Measurements from ENCODE around the gene PPP4C.

The PPP4C gene

DNA sequence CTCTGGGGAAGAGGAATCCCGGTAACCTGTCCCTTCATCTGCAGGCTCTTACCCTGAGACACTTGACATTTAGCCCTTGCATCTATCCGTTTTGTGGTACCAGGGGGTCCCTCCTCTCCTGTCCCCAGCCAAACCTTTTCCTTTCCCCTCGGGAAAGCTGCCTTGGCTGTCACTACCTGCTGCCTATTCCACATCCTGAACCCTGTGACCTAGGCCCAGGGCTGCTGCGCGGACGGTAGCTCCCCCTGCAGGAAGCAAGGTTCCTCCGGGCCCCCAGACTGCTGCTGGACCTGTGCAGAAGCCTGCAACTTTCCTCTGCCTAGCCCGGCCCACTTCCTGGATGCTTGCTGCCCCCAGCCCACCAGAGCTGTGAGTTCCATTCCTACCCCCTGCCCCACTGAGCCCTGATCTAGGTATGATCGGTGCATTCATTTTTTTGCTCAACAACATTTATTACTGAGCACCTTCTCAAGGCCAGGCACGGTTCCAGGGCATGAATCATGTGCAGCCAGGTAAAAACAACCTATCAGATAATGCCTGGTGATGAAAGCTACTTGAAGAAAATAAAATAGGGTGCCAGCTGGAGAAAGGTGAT, 20.7 kb upstream of the PPP4C start:
- DNase-seq (ENCODE audit: low read depth in 2 of 2) = peak in 1 of 2 experiments; percentile 47

DNA sequence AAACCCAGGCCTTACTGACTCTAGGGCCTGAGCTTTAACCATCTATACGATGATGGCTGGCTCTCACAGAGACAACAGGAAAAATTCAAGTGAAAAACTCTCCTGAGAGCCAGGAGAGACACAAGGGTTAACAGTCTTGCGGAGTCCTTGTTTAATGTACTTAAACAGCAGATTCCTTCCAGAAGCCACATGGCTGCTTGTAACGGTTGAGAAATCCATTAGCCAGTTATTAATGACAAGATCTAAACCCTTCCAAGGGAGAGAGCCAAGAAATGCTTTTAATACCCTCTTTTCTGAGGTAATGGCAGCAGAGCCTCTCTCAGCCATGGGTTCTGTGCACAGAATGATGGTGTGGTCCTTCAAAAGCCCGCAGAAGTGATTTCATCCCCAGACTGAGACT, 15.4 kb upstream of the PPP4C start:
- no peak for DNase-seq (ENCODE audit: low read depth in 2 of 2)

DNA sequence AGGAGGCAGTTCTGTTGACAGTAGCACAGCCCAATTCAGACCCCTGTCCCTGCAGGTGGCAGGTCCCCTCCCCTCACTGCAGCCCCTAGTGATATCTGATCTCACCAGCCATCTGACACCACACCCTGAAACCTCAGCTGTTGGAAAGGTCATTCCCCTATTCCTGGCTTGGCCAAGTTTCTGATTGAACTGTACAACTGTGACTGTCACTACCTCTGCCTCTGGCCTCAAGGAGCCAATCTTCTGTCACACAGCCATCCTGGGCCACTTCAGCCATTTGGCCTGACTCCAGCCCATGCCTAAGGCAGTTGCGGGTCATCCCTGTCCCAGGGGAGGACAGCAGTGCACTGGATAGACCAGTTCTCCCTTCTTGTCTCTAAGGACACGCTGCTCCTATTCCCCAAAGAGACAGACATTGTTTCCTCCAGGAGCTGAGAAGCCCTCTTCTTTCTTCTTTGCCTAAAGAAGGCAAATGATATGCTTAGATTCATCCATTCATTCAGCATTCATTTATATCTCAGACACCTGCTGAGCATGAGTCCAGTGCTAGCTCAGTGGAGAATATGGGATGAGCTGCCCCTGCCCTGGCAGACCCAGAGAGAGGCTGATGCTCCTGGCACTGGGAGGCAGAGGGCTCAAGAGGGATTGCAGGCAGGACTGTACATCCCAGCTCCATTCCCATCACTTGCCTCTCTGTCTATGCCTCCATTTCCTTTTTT, 14.8 kb upstream of the PPP4C start:
- no peak for DNase-seq (ENCODE audit: low read depth in 2 of 2)

DNA sequence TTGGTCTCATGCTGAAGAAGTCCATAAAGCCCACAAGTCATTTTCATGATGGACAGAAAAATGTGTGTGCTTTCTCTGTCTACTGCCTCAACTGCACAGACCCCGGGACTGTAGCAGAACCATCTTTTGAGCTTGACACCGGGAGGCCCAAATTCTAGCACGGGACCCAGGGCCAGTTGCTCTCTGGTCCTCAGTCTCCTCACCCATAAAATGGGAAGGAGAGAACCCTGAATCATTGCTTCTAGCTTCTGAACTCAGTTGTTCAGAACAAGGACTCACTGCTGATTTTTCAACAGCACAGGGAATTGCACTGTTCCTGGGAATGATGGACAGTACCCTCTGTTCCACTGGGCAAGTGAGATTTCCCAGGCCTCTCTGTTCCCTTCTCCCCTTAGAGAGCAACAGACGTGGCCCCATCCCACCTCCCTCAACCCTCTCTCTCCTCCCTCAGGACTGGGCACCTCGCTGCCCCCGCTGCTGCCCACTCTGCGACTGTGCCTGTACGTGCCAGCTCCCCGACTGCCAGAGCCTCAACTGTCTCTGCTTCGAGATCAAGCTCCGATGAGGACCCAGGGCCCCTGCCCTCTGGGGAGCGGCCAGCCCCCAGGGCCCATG, 12.4 kb upstream of the PPP4C start:
- DNase-seq (ENCODE audit: low read depth in 2 of 2) = no peak

DNA sequence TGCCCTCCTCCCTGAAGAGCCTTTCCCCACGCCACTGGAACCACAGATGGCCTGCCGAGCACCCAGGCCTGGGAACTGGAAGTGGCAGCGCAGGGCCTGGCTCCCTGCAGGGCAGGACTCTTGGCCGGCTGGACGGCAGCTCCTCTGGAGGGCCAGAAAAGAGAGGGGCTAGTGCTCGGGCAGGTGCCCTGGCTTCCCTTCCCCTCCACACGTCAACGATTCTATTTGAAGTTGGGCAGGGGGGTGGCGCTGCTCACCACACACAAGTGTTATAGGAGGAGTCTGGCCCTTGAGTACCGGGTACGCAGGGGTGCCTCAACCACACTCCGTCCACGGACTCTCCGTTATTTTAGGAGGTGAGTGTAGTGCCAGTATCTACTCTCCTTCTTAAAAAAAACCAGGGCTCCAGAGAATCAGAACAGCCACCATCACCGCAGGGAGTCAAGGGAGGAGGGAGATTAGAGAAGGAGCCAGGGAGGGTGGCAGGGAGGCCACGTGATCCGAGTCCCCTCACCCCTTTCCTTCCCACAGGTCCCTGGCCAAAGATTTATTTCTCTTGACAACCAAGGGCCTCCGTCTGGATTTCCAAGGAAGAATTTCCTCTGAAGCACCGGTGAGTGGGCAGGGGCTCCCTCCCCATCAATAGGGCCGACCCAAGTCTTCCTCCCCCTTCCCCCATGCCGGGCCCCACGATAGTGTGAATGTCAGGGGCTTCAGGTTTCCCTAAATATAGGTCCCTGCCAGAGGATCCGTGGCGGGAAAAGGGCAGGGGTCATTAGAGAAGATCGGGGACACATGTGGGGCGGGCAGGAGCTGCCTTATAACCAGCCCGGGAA, 11.7 kb upstream of the PPP4C start:
- DNase-seq (ENCODE audit: low read depth in 2 of 2) = peak; percentile 59 to 72

DNA sequence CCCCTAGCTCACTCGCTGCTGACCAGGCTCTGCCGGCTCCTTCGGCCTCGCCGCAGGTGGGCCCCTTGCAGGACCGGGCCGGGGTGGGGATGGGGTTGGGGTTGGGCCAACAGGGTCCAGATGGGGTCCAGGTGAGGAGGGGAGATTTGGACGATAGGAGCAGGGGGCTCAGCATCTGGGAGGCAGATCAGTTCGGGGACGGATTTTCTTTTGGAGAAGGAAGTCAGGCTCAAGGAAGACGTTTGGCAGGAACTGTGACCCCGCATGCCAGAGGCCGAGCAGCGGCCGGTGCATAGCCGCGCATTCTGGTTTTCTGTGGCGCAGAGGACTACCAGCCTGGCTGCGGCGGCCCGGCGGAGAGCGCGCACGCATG, 11.1 kb upstream of the PPP4C start:
- no peak for DNase-seq (ENCODE audit: low read depth in 2 of 2)

DNA sequence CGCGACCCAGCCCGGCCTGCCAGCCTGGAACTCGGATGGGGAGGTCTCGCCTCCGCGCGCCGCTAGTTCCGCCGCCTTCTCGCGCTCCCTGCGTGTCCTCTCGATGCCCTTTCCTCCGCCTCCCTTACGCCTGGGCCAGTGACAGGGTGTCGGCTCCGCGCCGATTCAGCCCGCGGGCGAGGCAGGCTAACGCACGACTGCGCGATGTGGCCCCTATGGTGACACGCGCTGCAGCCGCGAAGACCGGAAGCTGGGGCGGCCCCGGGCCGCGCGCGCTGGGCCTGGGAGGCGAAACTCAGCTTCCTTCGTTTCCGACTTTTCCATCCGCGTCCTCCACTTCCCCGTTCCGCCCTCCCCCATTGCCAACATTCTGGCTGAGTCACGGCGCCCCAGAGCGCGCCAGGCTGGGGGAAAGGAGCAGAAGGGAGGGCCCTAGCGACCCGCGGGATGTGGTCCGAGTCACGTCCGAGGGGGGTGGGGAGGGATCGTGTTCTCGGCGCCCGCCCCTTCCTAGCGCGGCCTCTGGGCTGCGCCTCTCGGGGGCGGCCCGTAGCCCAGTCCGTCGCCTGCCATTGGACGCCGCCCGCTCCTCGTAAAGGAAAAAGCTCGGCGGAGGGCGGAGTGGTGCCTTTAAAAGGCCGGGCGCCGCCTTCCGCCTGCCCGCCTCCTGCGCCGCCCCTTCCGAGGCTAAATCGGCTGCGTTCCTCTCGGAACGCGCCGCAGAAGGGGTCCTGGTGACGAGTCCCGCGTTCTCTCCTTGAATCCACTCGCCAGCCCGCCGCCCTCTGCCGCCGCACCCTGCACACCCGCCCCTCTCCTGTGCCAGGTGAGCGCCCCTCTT, 10.5 kb upstream of the PPP4C start, which contains the start of gene ALDOA:
Gene ALDOA, plus strand, starts transcription at position 659 of the 841 bp plus-strand sequence. CDS start 1,138 bp downstream, outside the sequence.
- DNase-seq (ENCODE audit: low read depth in 2 of 2) = peak; percentile 93 to 99

DNA sequence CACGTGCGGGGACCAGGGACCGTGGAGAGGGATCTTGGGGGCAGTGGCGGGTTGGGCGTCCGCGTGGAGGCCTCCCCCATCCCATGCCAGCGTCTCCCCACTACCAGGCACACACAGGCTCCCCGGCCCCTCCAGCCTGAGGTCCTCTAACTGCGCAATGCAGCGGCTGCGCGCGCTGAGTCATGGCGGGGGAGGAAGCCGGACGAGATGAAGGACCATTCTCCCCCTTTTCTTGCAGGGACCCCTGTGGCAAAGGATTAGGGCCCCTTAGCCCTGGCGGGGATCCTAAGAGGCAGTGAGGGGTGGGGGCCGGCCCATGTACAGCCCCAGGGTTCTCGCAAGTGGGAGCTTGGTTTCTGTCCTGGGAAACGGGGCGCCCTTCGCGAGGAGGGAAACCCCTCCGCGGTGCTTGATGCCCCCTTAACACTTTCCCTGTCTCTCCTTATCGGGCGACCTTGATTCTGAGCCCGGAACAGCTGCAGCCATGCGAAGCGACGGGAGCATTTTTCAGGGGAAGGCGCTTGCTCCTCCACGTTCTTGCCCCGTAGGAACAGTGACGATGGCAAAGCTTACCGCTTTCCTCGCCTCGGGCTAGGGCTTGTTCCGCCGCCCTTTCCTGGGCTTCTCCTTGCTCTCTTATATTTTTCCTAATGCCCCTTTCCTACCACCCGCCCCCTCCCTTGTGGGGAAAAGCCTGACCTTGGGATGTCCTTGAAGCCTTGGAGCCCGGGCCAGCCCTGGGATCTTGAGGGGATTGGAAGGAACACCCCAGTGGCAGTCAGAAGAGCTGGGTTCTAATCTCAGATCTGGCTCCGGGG, 9.6 kb upstream of the PPP4C start:
- no peak for DNase-seq (ENCODE audit: low read depth in 2 of 2)

DNA sequence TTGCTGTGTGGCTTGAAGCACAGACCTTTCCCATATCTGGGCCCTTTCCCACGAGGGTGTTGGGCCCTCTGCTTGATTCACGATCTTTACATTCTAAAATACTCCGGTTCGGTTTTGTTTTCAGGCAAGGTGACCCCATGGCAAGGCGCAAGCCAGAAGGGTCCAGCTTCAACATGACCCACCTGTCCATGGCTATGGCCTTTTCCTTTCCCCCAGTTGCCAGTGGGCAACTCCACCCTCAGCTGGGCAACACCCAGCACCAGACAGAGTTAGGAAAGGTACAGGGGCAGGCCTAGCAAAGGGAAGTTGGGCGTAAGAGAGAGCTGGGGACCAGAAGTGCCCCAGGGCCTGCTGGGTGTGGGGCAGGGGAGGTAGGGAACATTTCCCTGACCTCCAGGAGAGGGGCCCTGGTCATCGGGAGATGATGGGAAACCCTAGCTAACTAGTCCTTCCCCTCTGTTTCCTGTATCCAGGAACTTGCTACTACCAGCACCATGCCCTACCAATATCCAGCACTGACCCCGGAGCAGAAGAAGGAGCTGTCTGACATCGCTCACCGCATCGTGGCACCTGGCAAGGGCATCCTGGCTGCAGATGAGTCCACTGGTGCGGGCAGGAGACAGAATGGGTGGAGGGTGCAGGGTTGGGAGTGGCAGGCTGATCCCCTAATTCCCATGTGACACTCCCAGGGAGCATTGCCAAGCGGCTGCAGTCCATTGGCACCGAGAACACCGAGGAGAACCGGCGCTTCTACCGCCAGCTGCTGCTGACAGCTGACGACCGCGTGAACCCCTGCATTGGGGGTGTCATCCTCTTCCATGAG, 8.8 kb upstream of the PPP4C start:
- no peak for DNase-seq (ENCODE audit: low read depth in 2 of 2)

DNA sequence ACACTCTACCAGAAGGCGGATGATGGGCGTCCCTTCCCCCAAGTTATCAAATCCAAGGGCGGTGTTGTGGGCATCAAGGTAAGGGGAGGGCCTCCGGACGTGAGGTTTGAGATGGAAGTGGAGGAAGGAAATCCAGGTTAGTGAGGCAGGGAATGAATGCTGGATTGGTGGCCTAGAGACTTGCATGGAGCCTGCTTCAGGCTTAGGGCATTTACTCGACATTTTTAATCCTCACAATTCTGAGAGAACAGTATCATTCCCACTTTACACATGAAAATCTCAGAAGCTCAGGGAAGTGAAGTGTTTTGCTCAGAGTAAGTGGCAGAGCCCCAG, 8.2 kb upstream of the PPP4C start:
- no peak for DNase-seq (ENCODE audit: low read depth in 2 of 2)

DNA sequence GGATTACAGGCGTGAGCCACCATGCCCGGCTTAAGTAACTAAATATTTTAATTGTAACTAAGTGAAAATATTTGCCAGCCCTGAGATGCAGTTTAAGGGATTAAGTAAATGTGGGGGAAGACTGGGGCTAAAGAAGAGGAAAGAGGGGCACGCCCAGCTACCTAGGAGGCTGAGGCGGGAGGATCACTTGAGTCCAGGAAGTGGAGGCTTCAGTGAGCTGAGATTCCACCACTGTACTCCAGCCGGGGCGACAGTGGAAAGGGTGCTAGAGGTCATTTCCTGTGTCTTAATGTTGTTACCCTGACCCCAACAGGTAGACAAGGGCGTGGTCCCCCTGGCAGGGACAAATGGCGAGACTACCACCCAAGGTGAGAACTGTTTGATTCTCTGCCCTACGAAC, 7.5 kb upstream of the PPP4C start:
- no peak for DNase-seq (ENCODE audit: low read depth in 2 of 2)

DNA sequence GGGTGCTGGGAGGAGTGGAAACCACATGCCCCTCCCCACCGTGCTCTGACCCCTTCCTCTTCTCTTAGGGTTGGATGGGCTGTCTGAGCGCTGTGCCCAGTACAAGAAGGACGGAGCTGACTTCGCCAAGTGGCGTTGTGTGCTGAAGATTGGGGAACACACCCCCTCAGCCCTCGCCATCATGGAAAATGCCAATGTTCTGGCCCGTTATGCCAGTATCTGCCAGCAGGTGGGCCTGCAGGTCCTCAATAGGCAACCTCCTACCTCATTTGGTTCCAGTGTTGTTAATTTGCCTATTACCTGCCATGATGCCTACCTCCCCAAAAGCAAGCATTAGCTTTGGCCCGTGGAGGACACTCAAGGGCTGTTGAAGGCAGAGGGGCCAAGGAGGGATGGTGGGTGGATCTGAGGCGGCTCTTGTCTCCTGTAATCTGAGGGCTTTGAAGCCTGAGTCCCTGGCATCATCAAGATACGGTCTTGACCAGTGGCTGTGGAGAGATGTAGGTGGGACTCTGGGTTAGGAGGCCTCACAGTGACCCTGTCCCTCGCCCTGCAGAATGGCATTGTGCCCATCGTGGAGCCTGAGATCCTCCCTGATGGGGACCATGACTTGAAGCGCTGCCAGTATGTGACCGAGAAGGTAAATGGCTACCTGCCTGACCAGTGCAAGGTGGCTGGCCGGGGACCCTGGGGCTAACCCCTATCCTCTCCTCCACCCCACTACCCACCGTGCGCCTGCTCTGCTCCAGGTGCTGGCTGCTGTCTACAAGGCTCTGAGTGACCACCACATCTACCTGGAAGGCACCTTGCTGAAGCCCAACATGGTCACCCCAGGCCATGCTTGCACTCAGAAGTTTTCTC, 6.8 kb upstream of the PPP4C start:
- no peak for DNase-seq (ENCODE audit: low read depth in 2 of 2)

DNA sequence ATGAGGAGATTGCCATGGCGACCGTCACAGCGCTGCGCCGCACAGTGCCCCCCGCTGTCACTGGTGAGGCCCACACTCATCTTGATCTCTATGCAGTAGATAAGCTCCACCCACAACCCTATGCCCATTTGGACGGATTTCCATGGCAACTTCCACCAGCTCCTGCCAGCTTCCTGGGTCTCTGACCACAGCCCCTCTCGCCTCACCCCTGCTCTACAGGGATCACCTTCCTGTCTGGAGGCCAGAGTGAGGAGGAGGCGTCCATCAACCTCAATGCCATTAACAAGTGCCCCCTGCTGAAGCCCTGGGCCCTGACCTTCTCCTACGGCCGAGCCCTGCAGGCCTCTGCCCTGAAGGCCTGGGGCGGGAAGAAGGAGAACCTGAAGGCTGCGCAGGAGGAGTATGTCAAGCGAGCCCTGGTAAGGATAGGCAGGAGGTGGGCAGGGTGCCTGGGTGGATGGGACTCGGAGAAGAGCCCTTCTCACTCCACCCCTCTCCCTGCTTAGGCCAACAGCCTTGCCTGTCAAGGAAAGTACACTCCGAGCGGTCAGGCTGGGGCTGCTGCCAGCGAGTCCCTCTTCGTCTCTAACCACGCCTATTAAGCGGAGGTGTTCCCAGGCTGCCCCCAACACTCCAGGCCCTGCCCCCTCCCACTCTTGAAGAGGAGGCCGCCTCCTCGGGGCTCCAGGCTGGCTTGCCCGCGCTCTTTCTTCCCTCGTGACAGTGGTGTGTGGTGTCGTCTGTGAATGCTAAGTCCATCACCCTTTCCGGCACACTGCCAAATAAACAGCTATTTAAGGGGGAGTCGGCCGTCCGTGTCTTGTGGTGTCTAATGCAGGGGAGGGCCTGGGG, 6.0 kb upstream of the PPP4C start:
- no peak for DNase-seq (ENCODE audit: low read depth in 2 of 2)

DNA sequence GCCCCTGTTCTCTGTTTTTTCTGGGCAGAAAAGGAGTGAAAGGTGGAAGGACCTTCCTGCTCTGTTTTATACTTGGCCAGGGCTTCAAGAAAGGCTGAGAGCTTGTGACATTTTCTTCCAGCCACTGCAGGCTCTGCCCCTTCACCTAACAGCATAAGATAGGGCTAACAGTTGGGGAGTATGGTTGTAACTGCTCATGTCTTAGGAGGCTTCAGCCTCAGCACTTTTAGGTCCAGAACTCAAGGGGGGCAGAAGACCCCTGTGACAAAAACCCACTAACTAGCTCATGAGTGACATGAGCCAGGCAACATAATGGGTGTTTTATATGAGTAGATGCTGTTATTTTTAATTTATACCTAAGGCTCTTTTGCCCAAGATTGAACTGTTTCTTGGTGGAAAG, 5.3 kb upstream of the PPP4C start:
- no peak for DNase-seq (ENCODE audit: low read depth in 2 of 2)

DNA sequence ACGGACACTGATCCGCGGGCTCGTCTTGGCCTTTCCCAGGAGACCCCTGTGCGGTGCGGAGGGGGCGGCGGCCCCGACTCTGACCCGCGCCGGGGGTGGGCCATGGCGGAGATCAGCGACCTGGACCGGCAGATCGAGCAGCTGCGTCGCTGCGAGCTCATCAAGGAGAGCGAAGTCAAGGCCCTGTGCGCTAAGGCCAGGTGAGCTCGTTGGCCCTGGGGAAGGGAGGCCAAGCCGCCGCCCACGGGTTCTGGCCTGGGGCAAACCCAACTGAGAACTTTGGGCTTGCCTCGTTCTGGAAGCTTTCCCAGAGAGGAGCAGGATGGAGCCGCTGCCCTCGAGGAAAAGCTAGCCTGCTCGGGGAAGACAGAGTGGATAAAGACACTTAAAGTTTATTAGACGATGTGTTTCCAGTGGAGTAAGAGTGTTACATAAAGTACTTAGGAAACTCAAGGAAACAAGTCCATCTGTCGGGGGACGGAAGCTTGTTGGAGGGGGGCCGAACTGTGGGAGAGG, 540 bp downstream of the PPP4C start:
- no peak for DNase-seq (ENCODE audit: low read depth in 2 of 2)

DNA sequence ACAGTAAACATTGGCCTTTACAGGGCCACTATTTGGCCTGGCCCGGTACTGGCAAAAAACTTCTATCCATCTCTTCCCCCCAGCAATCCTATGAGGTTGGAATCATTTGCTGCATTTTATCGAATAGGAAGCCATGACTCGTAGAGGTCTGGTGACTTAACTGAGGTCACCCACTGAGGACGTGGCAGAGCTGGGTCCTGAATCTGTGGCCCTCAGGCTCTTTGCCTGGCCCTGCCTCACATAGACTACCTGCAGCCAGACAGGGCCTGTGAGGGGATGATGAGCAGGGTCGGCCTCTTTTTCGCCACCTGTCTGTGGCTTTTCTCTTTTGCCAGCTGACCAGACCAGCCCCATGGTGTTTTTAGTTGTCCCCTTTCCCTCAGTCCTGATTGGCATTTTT, 1.9 kb downstream of the PPP4C start:
- no peak for DNase-seq (ENCODE audit: low read depth in 2 of 2)

DNA sequence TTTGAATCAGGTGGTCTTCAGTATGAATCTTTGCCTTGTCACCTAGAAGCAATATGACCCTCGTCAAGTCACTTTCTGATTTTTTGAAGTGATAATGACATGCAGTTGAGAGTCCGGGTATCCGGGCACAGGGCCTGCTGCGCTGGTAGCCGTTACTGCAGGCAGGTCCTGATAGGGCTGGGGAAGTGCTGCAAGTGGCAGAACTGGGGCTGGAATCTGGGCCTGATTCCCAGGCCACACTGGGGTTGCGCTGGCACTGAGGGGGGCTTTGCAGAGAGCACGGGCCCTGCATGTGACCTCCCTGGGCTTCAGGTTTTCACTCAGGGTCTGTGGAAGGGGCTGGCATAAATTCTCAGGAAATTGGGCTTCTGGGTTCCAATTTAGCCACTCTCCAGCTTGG, 3.0 kb downstream of the PPP4C start:
- DNase-seq (ENCODE audit: low read depth in 2 of 2) = no peak

DNA sequence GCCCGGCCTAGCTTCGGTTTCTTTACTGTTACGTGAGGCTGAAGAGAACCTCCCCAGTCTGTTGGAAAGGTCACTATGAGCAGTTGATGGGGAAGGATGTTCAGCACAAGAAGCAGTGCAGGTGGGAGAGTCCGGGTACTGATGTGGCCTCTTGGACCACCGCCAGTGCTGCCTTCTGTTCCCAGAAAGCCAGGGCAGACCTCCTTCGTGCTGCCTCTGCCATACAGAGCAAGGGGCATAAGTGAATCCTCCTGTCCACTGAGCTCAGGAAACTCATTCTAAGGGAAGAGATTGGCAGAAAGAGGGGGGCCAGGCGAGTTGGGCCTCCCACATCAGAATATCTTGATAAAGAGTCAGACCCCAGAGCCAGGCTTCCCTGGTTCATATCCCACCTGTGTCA, 3.7 kb downstream of the PPP4C start:
- no peak for DNase-seq (ENCODE audit: low read depth in 2 of 2)
